GM18909 (cell line): Measurements from ENCODE around the gene PDS5B.
A peak's percentile ranks its signal among the peaks of the same experiment; 100 is the strongest.
"Not testable (repeated sequence)": the region's sequence is repeated elsewhere in the genome, so short reads cannot be mapped to it uniquely, and the experiment has no call there.

Experiments used
- ATAC-seq: cut with Tn5 transposase; IDR thresholded peaks from one replicate; pipeline ENCODE4 v1.9.1; 2021; ENCODE audit warnings: mild to moderate bottlenecking; ENCODE audit not compliant: unreplicated experiment, poor library complexity

Gene PDS5B

GRCh38 chr13:32586080-32586900 lies at the start of gene PDS5B:
TSS of gene PDS5B (plus strand) at chr13:32586452. CDS start at chr13:32648773, 62,321 bp downstream.
- ATAC-seq, result peak; percentile 87

GRCh38 chr13:32537580-32538142 lies 48.6 kb upstream of the PDS5B start:
- no peak for ATAC-seq

GRCh38 chr13:32538143-32538620 lies 48.1 kb upstream of the PDS5B start:
- peak; percentile 86 for ATAC-seq

GRCh38 chr13:32538621-32539246 lies 47.5 kb upstream of the PDS5B start, which contains the start of gene N4BP2L2:
TSS of gene N4BP2L2 (minus strand) at chr13:32538795. CDS start at chr13:32537027, 1,768 bp downstream.
- peak; percentile 98 for ATAC-seq

GRCh38 chr13:32542221-32542620 lies 44.0 kb upstream of the PDS5B start:
- ATAC-seq, result no peak

GRCh38 chr13:32545083-32545482 lies 41.2 kb upstream of the PDS5B start:
- ATAC-seq, result peak; percentile 60

- ATAC-seq, result no peak
Measured at GRCh38 chr13:32548837-32549236, 37.4 kb upstream of the PDS5B start.

- ATAC-seq, result no peak
Measured at GRCh38 chr13:32549788-32550187, 36.5 kb upstream of the PDS5B start.

- ATAC-seq, result no peak
Measured at GRCh38 chr13:32553720-32554119, 32.5 kb upstream of the PDS5B start.

- no peak for ATAC-seq
Measured at GRCh38 chr13:32555613-32556012, 30.6 kb upstream of the PDS5B start.

GRCh38 chr13:32560842-32561241 lies 25.4 kb upstream of the PDS5B start:
- not testable (repeated sequence) for ATAC-seq

- not testable (repeated sequence) for ATAC-seq
Measured at GRCh38 chr13:32575687-32576086, 10.6 kb upstream of the PDS5B start.

GRCh38 chr13:32577032-32577431 lies 9.2 kb upstream of the PDS5B start:
- ATAC-seq, result no peak

- no peak for ATAC-seq
Measured at GRCh38 chr13:32581177-32581786, 5.0 kb upstream of the PDS5B start.

GRCh38 chr13:32582281-32582680 lies 4.0 kb upstream of the PDS5B start:
- no peak for ATAC-seq

- ATAC-seq, result no peak
Measured at GRCh38 chr13:32582991-32583390, 3.3 kb upstream of the PDS5B start.

- ATAC-seq, result no peak
Measured at GRCh38 chr13:32585550-32586079, 637 bp upstream of the PDS5B start.

- peak; percentile 51 for ATAC-seq
Measured at GRCh38 chr13:32587011-32587810, 959 bp downstream of the PDS5B start.

GRCh38 chr13:32587811-32588170 lies 1.5 kb downstream of the PDS5B start:
- no peak for ATAC-seq

GRCh38 chr13:32588736-32589135 lies 2.5 kb downstream of the PDS5B start:
- no peak for ATAC-seq
